Hematopoietic multipotent progenitor cell treated with erythropoietin and hydrocortisone succinate and interleukin-3 and kit ligand, for 4 days (in vitro differentiated cells): ENCODE data around the gene CUBN.

ENCODE experiments used
- DNase-seq: peaks from one replicate; pipeline ENCODE4 v3.0.0-alpha.2; 2015

Gene CUBN

DNA sequence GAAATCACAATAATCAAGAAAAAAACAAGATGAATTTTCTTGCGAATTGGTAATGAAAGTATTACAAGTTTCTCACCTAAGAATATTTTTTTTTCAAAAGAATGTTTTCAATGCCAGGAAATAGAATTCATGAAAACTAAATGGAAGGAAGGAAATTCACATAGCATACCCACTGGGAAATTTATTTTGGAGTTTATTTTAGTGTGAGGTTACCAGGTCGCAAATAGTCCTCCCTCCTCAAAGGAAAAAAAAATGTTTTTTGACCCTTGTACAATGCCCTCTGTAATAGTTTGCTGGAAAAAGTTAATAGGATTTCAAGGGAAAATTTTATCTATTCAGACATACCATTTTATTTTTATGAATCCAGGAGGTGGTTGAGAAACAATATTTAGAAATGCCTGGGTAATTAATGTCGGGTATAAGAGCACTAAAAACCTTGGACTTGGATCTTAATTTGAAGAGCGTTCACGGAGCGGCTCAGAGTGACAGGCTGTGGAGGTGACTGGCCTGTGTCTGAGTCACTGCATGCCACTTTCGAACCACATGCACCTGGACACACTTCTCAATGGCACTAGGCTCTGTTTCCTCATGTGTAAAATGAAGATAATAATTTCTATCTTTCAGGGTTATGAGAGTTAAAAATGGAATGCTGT, 28.2 kb downstream of the CUBN start:
- no peak for DNase-seq

DNA sequence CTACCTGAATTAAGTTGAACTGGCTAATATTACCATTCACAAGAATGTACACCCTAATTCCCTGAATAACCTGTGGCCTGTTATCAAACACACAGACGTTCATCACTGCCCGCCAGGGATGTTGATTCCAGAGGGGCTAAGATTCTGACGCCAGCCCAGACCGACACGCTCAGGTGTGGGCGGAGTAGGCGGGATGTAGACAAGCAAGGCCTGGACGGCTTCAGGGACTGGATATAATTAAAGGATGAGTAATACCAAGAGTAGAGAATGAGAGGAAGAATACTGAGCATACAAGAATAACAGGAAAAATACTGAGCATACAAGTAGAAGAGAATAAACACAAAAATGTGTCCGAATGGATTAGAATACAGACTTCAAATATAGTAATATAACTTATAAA, 29.0 kb downstream of the CUBN start:
- no peak for DNase-seq

DNA sequence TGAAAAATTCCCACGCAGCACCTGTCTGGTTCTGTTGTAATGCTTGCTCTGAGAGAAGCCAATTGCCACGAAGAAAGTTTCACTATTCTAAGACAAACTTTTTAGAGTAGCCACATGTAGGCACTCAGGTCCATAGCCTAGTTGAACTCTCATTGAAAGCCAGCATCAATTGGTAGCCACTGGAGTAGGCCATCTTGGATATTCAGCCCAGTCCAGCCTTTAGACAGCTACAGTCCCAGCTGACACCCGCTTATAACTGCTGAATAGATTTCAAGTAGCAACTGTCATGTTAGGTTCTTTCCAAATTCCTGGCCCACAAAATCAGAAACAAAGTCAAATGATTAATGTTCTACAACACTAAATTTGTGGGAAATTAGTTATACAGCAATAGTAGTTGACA, 31.6 kb downstream of the CUBN start:
- no peak for DNase-seq

DNA sequence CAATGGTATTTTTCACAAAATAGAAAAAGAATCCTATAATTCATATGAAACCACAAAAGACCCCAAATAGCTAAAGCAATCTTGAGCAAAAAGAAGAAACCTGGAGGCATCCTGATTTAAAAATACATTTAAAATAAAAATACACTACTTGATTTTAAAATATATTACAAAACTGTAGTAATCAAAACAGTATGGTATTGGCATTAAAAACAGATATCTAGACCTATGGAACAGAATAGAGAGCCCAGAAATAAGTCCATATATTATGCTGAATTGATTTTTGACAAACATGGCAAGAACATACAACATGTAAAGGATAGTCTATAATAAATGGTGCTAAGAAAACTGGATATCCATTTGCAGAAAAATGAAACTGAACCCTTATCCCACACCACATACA, 34.8 kb downstream of the CUBN start:
- no peak for DNase-seq

DNA sequence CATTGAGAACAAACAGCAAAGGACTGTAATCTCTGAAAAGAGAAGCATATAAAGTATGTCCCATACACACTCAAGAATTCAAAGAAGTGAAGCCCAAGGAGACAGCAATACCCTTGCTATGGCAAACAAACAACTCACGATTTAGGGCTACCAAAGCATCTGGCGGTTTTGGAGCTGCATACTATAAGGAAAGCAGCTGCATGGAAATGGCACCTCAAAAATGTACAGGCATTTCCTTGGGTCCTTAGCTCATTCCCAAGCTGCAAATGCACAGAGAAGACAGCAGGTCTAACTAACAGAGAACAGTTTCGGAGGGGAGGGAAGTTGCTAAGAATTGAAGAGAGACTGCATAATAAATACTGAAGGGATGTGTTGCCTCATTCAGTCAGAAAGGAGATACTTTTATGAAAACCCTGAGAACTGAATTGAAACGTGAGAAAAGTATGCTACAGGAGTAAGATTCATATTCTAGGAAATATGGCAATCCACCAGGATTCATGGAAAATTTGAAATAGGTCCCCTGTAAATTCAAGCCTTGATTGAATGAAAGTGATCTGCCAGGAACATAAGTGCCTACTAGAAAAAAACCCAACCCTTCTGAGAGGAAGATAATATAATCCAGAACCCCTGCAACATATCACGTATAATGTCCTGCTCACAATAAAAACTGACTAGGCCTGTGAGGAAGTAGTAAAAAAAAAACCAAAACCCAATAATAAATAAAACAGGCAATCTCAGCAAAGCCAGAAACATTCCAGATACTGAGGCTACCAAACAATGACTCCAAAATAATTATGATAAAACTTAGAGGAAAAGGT, 36.4 kb downstream of the CUBN start:
- DNase-seq = no peak

DNA sequence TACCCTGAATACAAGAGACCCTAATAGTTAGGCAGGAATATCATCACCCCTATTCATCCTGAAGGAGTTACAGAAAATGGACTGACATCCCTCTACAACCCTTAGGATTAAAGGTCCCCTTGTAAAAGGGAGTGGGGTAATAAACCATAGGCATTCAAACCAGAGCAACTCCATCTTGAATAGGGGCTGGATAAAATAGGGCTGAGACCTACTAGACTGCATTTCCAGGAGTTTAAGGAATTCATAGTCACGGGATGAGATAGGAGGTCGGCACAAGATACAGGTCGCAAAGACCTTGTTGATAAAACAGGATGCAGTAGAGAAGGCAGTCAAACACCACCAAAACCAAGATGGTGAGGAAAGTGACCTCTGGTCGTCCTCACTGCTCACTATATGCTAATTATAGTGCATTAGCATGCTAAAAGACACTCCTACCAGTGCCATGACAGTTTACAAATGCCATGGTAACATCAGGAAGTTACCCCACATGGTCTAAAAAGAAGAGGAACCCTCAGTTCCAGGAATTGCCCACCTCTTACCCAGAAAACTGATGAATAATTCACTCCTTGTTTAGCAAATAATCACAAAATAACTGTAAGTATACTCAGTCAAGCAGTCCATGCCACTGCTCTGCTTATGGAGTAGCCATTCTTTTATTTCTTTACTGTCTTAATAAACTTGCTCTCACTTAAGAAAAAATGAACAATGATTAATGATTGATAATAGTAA, 37.2 kb downstream of the CUBN start:
- peak; percentile 69 for DNase-seq

DNA sequence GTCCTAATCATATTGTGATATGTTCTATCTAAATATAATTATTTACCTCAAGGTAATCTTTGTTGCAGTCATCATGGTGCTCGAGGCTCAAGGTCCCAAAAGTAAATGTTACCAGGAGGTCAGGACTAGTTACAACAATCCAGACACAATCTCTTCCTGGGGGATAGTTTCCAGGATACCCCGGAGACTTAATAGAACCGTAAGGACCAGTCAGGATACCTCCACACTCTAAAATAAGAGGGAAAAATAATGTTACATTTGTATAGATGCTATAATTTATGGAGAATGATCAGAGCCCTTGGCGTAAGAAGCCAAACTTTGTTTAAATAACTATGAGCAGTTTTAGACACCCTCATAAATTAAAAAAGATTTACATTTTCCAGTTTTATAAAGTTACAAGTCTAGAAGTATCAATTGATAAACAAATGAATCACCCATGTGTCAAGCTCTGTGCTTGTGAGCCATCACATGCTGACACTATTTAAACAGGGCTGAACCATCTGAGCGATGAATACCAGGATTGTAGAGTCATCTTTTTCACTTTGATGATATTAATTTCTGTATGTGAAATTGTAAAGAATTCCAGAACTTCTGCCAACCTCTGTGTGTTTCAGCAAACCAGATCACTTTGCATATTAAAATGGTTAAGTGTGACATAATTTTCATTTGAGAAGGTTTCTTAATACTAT, 41.3 kb downstream of the CUBN start:
- no peak for DNase-seq

DNA sequence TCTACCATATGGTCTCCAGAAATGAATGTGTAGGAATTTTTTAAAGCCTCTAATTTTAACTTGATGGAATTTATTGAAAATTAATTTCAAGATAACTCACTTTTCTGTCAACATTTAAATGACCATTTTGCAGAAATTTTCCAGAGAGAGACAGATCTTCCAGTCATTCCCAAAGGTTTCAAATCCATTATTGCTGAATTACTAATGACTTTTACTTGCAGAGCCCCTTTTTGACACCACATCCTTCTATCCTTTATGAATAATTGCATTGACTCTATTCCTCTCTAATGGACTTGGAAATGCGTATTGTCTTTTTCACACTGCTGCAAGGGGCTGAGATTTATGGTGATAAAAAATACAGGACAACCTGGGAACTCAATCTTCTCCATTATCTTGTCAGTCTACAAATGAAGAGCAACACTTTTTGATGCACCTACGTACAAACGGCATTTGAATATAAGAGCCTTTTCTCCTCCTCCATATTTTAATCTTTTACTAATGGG, 42.7 kb downstream of the CUBN start:
- no peak for DNase-seq

DNA sequence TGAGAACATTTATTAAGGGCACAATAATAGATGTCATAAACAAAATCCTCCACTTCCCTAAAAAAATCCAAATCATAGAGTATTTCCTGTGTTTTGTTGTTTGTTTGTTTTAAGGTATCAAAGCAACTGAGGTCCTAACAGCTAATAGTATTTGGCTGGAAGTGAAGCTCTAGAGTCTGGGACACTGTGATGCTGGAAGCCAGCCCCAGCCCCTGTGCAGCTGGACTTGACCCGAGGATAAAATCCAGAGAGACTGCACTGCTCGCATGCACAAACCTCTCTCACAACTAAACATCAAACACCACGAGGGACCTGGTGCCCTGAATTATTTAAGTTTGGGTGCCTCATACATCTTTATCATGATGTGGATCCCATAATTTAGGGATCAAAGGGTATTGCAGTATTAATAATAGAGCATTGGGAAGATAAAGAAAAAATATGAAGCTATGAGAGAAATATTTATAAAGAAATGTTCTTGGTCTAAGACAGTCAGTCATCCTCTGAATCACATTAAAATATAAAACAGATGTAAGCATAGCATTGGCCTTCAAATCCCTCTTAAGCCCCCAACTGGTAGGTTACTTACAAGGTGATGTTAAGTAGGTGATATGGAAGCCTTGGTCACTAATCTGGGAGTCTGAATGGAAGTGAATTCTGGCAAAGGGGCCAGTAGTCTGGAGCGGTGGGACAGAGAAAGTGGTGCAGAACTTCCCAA, 44.4 kb downstream of the CUBN start:
- DNase-seq = no peak

DNA sequence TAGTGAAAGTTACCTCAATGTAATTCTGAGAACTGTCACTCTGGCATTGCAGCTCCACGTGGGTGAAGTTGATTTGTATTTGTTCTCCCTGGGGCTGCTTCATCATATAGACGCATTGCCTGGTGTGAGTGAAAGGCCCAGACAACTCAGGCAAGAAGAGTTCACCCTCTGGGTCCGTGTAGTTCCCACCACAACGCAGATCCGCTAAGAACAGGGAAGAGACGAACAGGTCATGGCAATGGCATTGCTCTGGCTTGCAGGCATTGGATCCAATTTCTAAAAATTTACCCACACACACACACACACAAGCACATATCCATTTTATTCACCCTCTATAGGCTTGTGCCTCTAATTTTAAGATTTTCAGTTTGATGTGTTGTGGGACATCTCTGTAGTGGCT, 45.4 kb downstream of the CUBN start:
- no peak for DNase-seq

DNA sequence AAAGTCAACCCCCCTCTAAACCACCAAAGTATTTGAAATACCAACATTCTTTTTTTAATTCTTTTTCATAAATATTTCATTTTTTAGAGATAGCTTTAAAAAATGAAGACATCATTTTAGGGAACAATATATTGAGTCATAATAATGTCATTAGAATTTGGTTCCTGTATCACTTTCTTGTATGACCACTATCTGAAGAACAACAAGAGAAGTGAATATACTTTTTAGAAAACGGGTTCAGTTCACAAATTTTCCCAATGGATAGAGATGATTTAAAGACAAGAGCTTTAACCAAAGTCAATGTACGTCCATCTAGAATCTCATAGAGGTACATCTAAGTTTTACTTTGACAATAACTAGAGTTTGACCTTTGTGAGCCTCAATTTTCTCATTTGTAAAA, 48.2 kb downstream of the CUBN start:
- DNase-seq = no peak

DNA sequence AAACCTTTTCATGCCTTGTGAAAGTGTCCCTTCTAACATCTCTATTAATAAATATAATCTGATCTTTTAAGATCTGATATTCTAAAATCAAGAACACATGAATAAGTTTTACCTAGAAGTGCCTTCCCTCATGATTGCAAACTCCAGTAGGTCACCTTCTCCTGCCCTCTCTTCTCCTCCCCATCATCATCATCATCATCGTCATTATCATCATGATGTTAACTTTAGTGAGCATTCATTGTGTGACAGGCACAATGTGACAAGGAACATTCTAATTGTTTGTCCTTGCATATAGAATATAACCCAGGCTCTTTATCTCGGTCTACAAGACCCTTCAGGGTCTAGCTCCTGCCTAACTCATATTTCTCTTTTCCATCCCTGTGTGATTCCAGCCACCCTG, 51.7 kb downstream of the CUBN start:
- no peak for DNase-seq

DNA sequence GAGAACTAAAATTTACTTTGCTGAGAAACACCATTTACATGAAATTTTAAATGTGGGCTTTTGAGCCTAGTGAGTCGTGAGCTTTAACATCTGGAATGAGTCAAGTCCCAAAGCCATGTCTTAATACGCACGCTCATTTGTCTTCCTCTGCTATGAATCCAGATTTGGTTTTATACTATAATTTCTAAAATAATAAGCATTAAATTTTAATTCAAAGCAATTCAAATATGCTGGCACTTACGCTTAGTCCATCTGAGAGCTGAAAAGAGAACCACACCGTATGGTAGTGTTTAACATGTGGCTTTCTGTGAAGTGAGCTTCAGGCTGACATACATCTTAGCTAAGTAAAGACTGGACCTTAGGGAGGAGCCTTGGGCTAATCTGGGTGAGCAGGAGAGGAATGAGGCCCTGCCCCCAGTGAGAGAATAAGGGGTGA, 52.2 kb downstream of the CUBN start:
- DNase-seq = no peak

DNA sequence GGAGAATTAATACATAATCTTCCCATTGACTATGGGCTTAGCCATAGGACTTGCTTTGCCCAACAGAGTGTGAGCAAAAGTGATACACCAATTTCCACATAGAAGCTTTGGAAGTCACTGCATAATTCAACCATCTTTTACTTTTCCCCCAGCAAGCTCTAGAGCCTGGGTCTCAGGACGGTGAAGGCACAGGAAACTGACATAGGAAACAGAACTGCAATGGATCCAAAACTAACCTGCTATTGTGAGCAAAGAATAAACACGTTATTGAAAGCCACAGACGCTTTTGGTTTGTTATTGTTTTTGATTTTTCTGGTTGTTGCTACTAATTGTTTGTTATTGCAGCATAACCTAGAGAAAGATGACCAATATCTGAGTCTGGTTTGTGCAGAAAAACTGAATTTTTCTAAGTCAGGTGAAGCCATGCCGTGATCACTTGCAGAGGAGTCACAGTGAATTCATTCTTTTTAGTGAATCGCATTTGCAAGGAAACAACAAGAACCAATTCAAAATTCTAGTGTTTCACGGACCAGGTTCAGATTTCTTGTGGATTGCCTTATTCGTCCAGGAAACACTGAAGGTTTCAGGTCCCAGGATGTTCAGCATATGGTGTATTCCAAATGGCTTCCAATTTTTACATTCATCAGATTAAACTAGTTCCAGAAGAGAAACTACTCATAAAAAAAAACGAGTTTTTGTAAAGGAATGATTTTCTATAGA, 52.8 kb downstream of the CUBN start:
- no peak for DNase-seq

DNA sequence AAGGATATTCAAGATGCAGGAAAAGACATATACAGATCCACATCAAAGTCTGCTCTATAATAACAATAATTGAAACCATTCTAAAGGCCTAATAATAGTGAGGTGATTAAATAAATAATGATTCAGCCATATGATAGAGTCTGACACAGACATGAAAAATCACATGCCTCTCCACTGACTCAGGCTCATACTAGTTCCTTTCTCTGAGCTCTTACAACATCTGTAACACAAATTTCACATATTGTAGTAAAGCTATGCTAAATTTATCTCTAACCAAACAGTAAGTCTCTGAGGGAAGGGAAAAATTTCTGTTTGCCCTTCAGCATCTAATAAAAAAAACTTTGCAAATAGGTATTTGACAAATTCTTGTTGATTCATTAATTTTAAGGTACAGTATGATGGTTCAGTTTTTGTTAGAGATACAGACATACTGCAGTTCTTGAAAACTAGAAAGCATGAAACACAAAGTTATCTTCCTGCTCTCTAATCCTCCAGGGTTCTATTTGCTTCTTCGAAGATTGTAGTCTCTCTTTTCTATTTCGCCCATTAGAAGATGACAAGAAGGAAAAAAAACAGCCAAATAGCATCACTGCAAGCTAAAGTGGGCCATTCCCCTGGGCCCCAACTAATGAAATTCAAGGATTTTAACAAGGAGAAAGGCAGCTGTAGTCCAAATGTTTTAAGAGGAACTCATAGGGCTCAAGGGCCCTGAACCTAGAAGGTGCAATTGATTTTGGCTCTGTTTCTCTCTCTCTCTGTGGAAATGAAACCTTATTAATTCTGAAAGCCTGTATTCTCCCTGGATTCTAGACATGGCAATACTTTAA, 53.9 kb downstream of the CUBN start:
- peak; percentile 23 for DNase-seq

DNA sequence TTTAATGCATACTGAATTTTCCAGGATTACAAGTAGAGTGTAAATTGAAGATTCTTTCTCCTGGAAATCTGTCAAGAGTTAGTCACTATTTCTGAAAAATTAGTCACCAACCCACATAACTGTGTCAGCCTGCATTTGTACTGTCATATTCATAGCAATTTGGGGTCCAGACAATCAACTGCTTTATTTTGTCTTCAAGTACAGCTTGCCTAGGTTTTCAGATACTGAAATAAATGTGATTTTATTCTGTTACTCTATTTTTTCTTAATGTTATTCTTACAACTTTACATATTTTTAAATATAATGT, 55.1 kb downstream of the CUBN start:
- DNase-seq = no peak

DNA sequence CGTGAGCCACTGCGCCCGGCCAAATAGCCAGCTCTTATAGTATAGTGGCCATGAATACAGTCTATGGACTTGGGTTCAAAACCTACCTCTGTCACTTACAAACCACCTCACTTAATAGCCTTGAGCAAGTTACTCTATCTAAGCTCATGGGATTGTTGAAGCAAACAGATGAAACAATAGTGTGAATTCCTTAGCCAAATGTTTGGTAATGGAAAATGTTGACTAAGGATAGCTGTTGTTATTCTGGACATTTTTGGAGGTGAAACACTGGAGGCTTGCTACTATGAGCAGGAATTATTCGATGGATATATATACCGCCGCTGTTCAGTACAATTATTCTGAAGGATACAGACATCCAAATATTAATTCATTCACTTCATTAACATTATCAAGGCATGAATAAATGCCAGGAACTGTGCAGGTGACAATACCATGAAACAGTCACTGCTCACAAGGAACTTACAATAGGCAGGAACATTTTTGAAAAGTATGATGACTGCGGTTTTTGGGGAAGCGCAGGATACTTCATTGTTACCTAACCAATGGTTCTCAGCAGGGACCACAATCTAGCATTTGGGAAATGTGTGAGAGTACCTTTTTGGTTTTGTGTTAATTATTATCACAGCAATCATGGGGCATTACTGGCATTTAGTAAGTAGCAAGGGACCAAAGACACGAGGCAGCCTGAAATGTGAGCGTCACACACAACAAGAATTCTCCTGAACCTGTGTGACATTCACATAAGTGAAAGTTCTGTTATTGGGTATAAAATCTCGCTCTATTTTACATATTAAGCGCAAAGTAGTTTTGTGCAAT, 55.7 kb downstream of the CUBN start:
- DNase-seq = no peak

DNA sequence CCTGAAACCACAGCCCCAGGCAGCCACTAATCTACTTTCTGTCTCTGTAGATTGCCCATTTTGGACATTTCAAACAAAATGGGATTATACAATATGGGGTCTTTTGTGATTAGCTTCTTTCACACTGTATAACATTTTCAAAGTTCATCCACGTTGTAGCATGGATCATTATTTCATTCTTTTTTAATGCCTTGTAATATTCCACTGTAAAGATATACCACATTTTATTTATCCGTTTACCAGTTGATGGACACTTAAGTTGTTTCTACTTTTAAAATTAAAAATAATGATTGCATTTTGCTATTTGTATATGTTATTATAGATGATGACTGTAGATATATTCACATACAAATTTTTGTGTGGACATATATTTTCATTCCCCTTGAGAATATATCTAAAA, 60.7 kb downstream of the CUBN start:
- no peak for DNase-seq

DNA sequence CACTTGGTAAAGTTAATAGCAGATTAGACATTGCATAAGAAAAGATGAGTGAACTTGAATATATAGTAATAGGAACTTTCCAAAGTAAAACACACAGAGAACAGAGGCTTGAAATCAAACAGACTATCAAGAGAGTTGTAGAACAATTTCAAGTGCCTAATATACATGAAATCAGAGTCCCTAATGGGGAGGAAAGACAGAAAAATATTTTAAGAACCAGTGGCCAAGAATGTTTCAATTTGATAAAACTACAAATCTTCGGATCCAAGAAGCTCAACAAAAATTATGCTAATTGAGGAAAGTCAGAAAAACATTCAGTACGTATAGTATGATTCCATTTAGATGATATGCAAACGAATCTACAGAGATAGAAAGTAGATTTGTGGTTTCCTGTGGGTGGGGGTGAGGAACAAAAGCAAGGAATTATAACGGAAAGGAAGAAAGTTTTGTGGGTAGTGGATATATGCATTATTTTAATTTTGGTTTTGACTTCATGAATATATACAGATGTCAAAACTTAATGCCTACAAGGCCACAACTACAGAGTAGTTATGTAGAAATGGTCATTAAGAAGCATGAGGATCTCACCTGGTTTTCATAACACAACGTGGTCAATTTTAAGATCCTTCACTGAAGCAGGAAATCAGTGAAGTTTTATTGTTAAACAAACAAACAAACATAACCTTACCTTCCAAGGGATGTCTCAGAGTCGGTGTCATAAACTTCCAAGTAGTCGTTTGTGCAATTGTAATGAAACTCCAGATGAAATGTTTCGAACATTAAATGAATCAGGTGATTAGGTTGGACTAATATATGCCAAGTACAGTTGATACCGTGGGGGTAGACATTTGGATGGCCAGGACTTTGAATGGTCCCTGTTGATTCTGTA, 62.0 kb downstream of the CUBN start:
- no peak for DNase-seq
